Gastroesophageal sphincter (tissue), 3 donors: ENCODE data around the gene MLNR.

ENCODE experiments used
- EP300 ChIP-seq: sonication (generic); formaldehyde crosslinking; IDR thresholded peaks from one replicate; pipeline ENCODE4 v1.6.1; 2017; ENCODE audit warnings: antibody characterized with exemption, mild to moderate bottlenecking
- POLR2A ChIP-seq, 2 donors: fragments of 450-650 bp; IDR thresholded peaks; one replicate each; pipeline ENCODE4 v1.6.1; 2017; ENCODE audit warnings: antibody characterized with exemption in 2 of 2, mild to moderate bottlenecking in 2 of 2, moderate library complexity in 1 of 2
- POLR2AphosphoS5 ChIP-seq: sonication (generic); formaldehyde crosslinking; IDR thresholded peaks from one replicate; pipeline ENCODE4 v1.6.1; 2017; ENCODE audit warnings: antibody characterized with exemption
- TF ChIP-seq, protein P1 (sequence below), 4 experiments: fragments of 200-600 bp in 2 of 4; fragments of 450-650 bp in 2 of 4; sonication (generic) in 1 of 4; IDR thresholded peaks; one replicate each; pipeline ENCODE4 v1.5.1; 2017 to 2019; ENCODE audit warnings: antibody characterized with exemption in 4 of 4, mild to moderate bottlenecking in 2 of 4, moderate library complexity in 2 of 4

DNA sequence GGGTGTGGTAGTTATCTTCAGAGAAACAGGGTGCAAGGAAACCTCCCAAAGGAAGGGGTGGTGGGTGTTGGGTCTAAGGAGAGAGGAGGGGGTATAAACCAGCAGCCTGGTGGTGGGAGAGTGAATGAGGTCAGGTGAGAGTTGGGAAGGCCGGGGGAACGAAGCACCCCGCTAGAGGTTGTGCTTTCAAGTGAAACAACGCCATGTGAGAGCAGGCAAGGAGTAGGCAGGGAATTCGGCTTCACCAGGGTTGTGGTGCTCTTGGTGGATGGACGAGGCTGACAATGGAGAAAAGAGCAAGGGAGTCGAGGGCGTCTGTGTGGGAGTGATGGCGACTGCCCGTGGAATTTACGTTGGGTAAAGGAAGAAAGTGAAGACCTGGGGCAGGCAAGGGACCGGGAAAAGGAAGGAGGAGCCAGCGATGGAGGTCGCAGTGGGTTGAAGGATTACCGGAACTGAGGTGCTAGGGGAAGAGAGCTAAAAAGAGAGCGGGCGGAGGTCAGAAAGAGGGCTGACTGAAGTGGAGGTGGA is 2.1 kb upstream of the MLNR start:
- TF ChIP-seq, protein P1, sequence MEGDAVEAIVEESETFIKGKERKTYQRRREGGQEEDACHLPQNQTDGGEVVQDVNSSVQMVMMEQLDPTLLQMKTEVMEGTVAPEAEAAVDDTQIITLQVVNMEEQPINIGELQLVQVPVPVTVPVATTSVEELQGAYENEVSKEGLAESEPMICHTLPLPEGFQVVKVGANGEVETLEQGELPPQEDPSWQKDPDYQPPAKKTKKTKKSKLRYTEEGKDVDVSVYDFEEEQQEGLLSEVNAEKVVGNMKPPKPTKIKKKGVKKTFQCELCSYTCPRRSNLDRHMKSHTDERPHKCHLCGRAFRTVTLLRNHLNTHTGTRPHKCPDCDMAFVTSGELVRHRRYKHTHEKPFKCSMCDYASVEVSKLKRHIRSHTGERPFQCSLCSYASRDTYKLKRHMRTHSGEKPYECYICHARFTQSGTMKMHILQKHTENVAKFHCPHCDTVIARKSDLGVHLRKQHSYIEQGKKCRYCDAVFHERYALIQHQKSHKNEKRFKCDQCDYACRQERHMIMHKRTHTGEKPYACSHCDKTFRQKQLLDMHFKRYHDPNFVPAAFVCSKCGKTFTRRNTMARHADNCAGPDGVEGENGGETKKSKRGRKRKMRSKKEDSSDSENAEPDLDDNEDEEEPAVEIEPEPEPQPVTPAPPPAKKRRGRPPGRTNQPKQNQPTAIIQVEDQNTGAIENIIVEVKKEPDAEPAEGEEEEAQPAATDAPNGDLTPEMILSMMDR (IDR thresholded peaks at IDR 0.05), result no peak
- TF ChIP-seq POLR2AphosphoS5 (no peak), EP300 (no peak), POLR2A (IDR thresholded peaks at IDR 0.05) (no peak)
